B cell (primary cell): ENCODE data around the gene LRSAM1. TPM values are rescaled to one million over a fixed set of nuclear protein-coding genes. Genes with fewer than 3 reads are reported as not detected.
A peak's percentile ranks its signal among the peaks of the same experiment; 100 is the strongest.

ENCODE experiments used
- ATAC-seq: fragments of 200-7000 bp; cut with Tn5 transposase; one replicate; pipeline ENCODE4 v1.10.0; 2021; ENCODE audit warnings: low read depth, mild to moderate bottlenecking, moderate number of reproducible peaks, moderate library complexity
- CTCF ChIA-PET: fragments of 350-600 bp; sonication (Branson Sonifier 250); formaldehyde crosslinking; loops from one replicate; lab custom pipeline; 2021; ENCODE audit warnings: antibody characterized with exemption, inconsistent platforms; lab: Charles Lee
- POLR2A ChIA-PET: fragments of 350-600 bp; sonication (Branson Sonifier 250); formaldehyde crosslinking; loops from one replicate; lab custom pipeline; 2021; ENCODE audit warnings: antibody characterized with exemption; lab: Charles Lee
- DNase-seq: peaks from one replicate; pipeline ENCODE4 v3.0.0; 2013
- H2AFZ ChIP-seq: 2 replicates; pipeline ENCODE4 v1.6.1; 2012; ENCODE audit warnings: mild to moderate bottlenecking, low read depth, low read length; ENCODE audit not compliant: insufficient read depth, poor library complexity, severe bottlenecking
- H3K27ac ChIP-seq, 2 donors: 1 replicate in 1 of 2; 2 replicates in 1 of 2; pipeline ENCODE4 v1.5.1; 2012 to 2013; ENCODE audit warnings: low read length in 2 of 2, mild to moderate bottlenecking in 2 of 2, moderate library complexity in 1 of 2
- H3K27me3 ChIP-seq, 4 experiments: fragments of 200-600 bp in 1 of 4; sonication (generic) in 1 of 4; replicated peaks in 1 of 4; 1 replicate in 2 of 4; 2 replicates in 2 of 4; pipeline versions ENCODE4 v1.6.1 to v1.7.0; 2013 to 2016; ENCODE audit warnings: low read length in 3 of 4, mild to moderate bottlenecking in 2 of 4, mixed read lengths in 1 of 4, moderate library complexity in 1 of 4; ENCODE audit not compliant: insufficient read depth in 4 of 4, control insufficient read depth in 3 of 4; ENCODE audit errors: control extremely low read depth in 1 of 4
- H3K36me3 ChIP-seq, 2 experiments: replicated peaks in 1 of 2; 1 replicate in 1 of 2; 2 replicates in 1 of 2; pipeline versions ENCODE4 v1.6.1 to v1.7.1; 2013; ENCODE audit warnings: low read length in 1 of 2; ENCODE audit not compliant: insufficient read depth in 2 of 2, control insufficient read depth in 1 of 2; ENCODE audit errors: control extremely low read depth in 1 of 2, extremely low read depth in 1 of 2
- H3K4me1 ChIP-seq, 2 donors: fragments of 200-600 bp in 1 of 2; sonication (generic) in 1 of 2; 1 replicate in 1 of 2; 2 replicates in 1 of 2; pipeline versions ENCODE4 v1.5.1 to v1.6.1; 2013 to 2017; ENCODE audit warnings: low read length in 2 of 2; ENCODE audit not compliant: control insufficient read depth in 2 of 2, insufficient read depth in 2 of 2
- H3K4me2 ChIP-seq: replicated peaks from 2 replicates; pipeline ENCODE3; 2012; ENCODE audit warnings: mild to moderate bottlenecking, low read depth, low read length; ENCODE audit not compliant: poor library complexity, severe bottlenecking
- H3K4me3 ChIP-seq, 5 experiments: fragments of 200-600 bp in 1 of 5; sonication (generic) in 1 of 5; 1 replicate in 3 of 5; 2 replicates in 2 of 5; pipeline versions ENCODE4 v1.5.1 to v1.7.0; 2011 to 2016; ENCODE audit warnings: low read length in 4 of 5, mild to moderate bottlenecking in 4 of 5, low read depth in 2 of 5, control low read depth in 1 of 5, moderate library complexity in 1 of 5; ENCODE audit not compliant: insufficient read depth in 1 of 5; ENCODE audit errors: control extremely low read depth in 1 of 5, extremely low read depth in 1 of 5
- H3K79me2 ChIP-seq: fragments of 200-600 bp; sonication (generic); one replicate; pipeline ENCODE4 v1.6.0; 2016; ENCODE audit warnings: low read length; ENCODE audit not compliant: control insufficient read depth, insufficient read depth
- H3K9ac ChIP-seq: fragments of 200-600 bp; sonication (generic); 2 replicates; pipeline ENCODE4 v1.6.1; 2017; ENCODE audit warnings: mild to moderate bottlenecking, low read length, moderate library complexity
- H3K9me3 ChIP-seq, 3 donors: one replicate each; pipeline versions ENCODE4 v1.6.1 to v1.7.1; 2013; ENCODE audit warnings: low read length in 2 of 3; ENCODE audit not compliant: control insufficient read depth in 2 of 3, insufficient read depth in 1 of 3; ENCODE audit errors: control extremely low read depth in 1 of 3
- H4K20me1 ChIP-seq: 2 replicates; pipeline ENCODE4 v1.6.0; 2012; ENCODE audit warnings: mild to moderate bottlenecking, low read length; ENCODE audit not compliant: insufficient read depth, control insufficient read depth, poor library complexity, severe bottlenecking
- H3K27ac Mint-ChIP-seq: one replicate; pipeline ENCODE4 v1.8.0; 2021; ENCODE audit warnings: mixed read lengths
- H3K27me3 Mint-ChIP-seq: one replicate; pipeline ENCODE4 v1.8.0; 2021; ENCODE audit warnings: mixed read lengths
- H3K4me1 Mint-ChIP-seq: one replicate; pipeline ENCODE4 v1.8.0; 2021; ENCODE audit warnings: mixed read lengths
- H3K4me3 Mint-ChIP-seq: one replicate; pipeline ENCODE4 v1.8.0; 2021; ENCODE audit warnings: mixed read lengths
- H3K9me3 Mint-ChIP-seq: one replicate; pipeline ENCODE4 v1.8.0; 2022; ENCODE audit warnings: mixed read lengths; ENCODE audit not compliant: insufficient read depth
- EZH2 ChIP-seq: IDR thresholded peaks from 2 replicates; pipeline ENCODE4 v1.6.1; 2012; ENCODE audit warnings: borderline replicate concordance, low read depth, mild to moderate bottlenecking, moderate library complexity, low read length; ENCODE audit not compliant: insufficient read depth, poor library complexity, severe bottlenecking
- WGBS: methylation state at CpG from one replicate; pipeline ENCODE4 v1.1.5; 2013; ENCODE audit warnings: missing lambda C conversion rate; ENCODE audit not compliant: insufficient coverage; 5-methylcytosine and 5-hydroxymethylcytosine counted together
- intact Hi-C: fragments of 100-400 bp; cut with micrococcal nuclease; formaldehyde crosslinking; loops from one replicate; pipeline ENCODE4 v1.10.0; 2022
- polyA plus RNA-seq: library from polyadenylated mRNA; depleted of rRNA; stranded (reverse); fragments of >200 nt; gene quantifications from 2 replicates; pipeline ENCODE4 v1.2.3, GENCODE V29; 2012
- total RNA-seq, 2 donors: library from RNA; stranded (reverse); fragments of 120-200 nt in 1 of 2; gene quantifications; 1 replicate in 1 of 2; 2 replicates in 1 of 2; pipeline versions ENCODE4 v1.2.3 to v1.2.4, GENCODE V29; 2013 to 2022
- TF ChIP-seq, protein P1 (sequence below): fragments of 200-600 bp; IDR thresholded peaks from one replicate; pipeline ENCODE4 v1.8.0; 2022; ENCODE audit warnings: antibody characterized with exemption, mild to moderate bottlenecking

The LRSAM1 gene
- total and polyA plus RNA-seq, 2 donors (not counting 1 experiment from before 2014, with no cell fraction given) = 30.6 to 39.8 TPM

DNA sequence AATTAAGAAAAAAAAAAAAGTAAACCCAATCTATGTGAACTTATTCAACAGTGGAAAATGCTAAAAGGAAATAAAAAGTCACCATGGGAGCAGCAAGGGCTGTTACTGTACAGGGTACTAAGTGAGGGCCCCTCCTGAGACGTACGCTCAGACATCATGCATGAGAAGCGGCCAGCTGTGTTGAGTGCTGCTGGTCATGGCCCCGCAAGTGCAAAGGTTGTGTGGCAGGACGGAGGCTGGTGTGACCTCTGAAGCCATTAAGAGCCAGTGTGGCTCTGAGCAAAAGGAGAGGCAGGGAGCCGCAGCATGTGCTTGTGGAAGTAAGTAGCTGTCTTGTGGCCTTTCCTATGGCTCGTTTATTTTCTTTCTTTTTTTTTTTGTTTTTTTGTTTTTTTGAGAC, 30.3 kb upstream of the LRSAM1 start:
- peaks cover 33% of the 10 kb centered on the region for H3K4me1 Mint-ChIP-seq
- TF ChIP-seq, protein P1, sequence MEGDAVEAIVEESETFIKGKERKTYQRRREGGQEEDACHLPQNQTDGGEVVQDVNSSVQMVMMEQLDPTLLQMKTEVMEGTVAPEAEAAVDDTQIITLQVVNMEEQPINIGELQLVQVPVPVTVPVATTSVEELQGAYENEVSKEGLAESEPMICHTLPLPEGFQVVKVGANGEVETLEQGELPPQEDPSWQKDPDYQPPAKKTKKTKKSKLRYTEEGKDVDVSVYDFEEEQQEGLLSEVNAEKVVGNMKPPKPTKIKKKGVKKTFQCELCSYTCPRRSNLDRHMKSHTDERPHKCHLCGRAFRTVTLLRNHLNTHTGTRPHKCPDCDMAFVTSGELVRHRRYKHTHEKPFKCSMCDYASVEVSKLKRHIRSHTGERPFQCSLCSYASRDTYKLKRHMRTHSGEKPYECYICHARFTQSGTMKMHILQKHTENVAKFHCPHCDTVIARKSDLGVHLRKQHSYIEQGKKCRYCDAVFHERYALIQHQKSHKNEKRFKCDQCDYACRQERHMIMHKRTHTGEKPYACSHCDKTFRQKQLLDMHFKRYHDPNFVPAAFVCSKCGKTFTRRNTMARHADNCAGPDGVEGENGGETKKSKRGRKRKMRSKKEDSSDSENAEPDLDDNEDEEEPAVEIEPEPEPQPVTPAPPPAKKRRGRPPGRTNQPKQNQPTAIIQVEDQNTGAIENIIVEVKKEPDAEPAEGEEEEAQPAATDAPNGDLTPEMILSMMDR = no peak
- H3K27me3 ChIP-seq = no peaks in the 10 kb centered on the region
- H4K20me1 ChIP-seq = peaks cover 4% of the 10 kb centered on the region
- H3K27ac Mint-ChIP-seq = no peak overlapping the region
- H3K9ac ChIP-seq = no peak overlapping the region
- H3K9me3 ChIP-seq = no peaks in the 10 kb centered on the region
- WGBS = no CpG with 5 or more reads among the region's 7 CpGs
- peaks cover 19 to 29% of the 10 kb centered on the region in 2 donors for H3K4me1 ChIP-seq
- H3K4me2 ChIP-seq = no peak overlapping the region
- no peak for DNase-seq
- intact Hi-C loops = no loop called here
- H2AFZ ChIP-seq = no peak overlapping the region
- H3K36me3 ChIP-seq = no peaks in the 10 kb centered on the region
- no peak overlapping the region for H3K4me3 Mint-ChIP-seq
- peaks cover 39% of the 10 kb centered on the region for H3K79me2 ChIP-seq
- no peak overlapping the region for H3K4me3 ChIP-seq
- POLR2A ChIA-PET = interaction anchor here (0.6 kb wide), 1 partner anchor 1032 kb away, joined by 3 read pairs; no protein-coding TSS in a partner anchor
- H3K9me3 Mint-ChIP-seq = no peaks in the 10 kb centered on the region
- no peaks in the 10 kb centered on the region for H3K27me3 Mint-ChIP-seq
- H3K27ac ChIP-seq = no peak overlapping the region
- CTCF ChIA-PET = no interaction called here
- no peak for ATAC-seq

DNA sequence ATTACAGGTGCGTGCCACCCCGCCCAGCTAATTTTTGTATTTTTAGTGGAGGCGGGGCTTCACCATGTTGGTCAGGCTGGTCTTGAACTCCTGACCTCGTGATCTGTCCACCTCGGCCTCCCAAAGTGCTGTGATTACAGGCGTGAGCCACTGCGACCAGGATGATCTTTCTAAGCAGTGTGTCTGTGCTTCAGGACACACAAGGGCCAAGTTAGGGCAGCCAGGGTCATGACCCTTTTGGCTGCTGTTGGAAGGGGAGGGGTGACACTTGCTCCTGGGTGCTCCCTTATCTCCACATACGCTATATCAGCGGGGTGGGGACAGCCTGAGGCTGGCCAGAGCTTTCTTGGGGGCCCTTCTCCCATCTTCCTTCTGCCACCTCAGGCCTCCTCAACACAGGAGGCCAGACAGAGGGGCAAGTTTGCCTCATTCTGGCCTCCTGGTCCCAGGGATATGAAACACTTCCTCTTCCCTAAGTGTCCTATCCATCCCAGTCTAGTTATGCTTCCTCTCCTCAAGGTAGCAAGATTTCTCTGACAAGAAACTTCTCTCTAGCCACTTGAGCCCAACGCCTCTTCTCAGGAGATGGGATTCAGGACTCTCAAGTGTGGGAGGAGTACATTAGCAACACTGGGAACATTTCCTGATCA, 29.1 kb upstream of the LRSAM1 start:
- intact Hi-C loops = no loop called here

More for the DNA sequence above, 29.1 kb upstream of the LRSAM1 start:
- Histone ChIP-seq H3K4me3 (no peak overlapping the region), H3K4me1 (peaks cover 19 to 29% of the 10 kb centered on the region in 2 donors), H3K9me3 (no peaks in the 10 kb centered on the region), H4K20me1 (peaks cover 4% of the 10 kb centered on the region), H3K4me2 (no peak overlapping the region), H3K79me2 (peaks cover 50% of the 10 kb centered on the region), H2AFZ (no peak overlapping the region), H3K27ac (no peak overlapping the region), H3K36me3 (no peaks in the 10 kb centered on the region), H3K27me3 (no peaks in the 10 kb centered on the region), H3K9ac (no peak overlapping the region)
- Mint-ChIP-seq H3K4me1 (peaks cover 39% of the 10 kb centered on the region), H3K4me3 (no peak overlapping the region), H3K27ac (peak overlapping the region; percentile 41), H3K9me3 (no peaks in the 10 kb centered on the region), H3K27me3 (no peaks in the 10 kb centered on the region)
- CTCF ChIA-PET = no interaction called here
- ATAC-seq = no peak
- no peak for TF ChIP-seq EZH2
- TF ChIP-seq, protein P1 = no peak
- POLR2A ChIA-PET = no interaction called here
- no peak for DNase-seq
- WGBS = no CpG with 5 or more reads among the region's 10 CpGs
